ENCODE data around the gene ZKSCAN5. TPM values are rescaled to one million over a fixed set of nuclear protein-coding genes. Genes with fewer than 3 reads are reported as not detected.
A peak's percentile ranks its signal among the peaks of the same experiment; 100 is the strongest.

Gene ZKSCAN5
- total RNA-seq, 4 donors from 2014 or later, result 3.2 to 7.1 (median 5.1) TPM

DNA sequence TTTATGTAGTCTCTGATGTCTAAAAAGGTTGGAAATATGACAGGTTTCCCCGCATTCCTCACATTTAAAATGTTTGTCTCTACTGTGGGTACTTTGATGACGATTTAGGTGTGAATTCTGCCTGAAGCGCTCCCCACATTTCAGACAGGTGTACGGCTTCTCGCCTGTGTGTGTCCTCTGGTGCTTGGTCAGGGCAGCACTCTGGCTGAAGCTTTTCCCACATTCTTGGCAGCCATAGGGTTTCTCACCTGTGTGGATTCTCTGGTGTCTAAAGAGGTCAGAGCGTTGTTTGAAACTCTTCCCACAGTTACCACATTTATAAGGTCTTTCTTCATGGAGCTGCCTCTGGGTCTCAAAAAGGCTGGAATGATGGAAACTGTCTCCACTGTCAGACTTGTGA lies 10.6 kb upstream of the ZKSCAN5 start:
- DNase-seq, result no peak
- intact Hi-C loops (cut with DNase I), result no loop called here
- Histone ChIP-seq H3K36me3 (peaks cover 24 to 84% (median 26%) of the 10 kb centered on the region in 3 donors), H3K9me3 (peaks cover 0 to 28% (median 21%) of the 10 kb centered on the region in 3 donors), H3K27me3 (no peaks in the 10 kb centered on the region), H3K4me3 (no peak overlapping the region), H3K27ac (no peak overlapping the region), H3K4me1 (peaks cover 16 to 20% (median 16%) of the 10 kb centered on the region in 3 donors)
- 92 to 100% methylated on average over 3 to 6 of the region's 6 CpGs for WGBS, 2 donors
- TF ChIP-seq, protein P1, sequence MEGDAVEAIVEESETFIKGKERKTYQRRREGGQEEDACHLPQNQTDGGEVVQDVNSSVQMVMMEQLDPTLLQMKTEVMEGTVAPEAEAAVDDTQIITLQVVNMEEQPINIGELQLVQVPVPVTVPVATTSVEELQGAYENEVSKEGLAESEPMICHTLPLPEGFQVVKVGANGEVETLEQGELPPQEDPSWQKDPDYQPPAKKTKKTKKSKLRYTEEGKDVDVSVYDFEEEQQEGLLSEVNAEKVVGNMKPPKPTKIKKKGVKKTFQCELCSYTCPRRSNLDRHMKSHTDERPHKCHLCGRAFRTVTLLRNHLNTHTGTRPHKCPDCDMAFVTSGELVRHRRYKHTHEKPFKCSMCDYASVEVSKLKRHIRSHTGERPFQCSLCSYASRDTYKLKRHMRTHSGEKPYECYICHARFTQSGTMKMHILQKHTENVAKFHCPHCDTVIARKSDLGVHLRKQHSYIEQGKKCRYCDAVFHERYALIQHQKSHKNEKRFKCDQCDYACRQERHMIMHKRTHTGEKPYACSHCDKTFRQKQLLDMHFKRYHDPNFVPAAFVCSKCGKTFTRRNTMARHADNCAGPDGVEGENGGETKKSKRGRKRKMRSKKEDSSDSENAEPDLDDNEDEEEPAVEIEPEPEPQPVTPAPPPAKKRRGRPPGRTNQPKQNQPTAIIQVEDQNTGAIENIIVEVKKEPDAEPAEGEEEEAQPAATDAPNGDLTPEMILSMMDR (IDR thresholded peaks at IDR 0.05), result no peak
- no peak for TF ChIP-seq POLR2A (IDR thresholded peaks at IDR 0.05)

DNA sequence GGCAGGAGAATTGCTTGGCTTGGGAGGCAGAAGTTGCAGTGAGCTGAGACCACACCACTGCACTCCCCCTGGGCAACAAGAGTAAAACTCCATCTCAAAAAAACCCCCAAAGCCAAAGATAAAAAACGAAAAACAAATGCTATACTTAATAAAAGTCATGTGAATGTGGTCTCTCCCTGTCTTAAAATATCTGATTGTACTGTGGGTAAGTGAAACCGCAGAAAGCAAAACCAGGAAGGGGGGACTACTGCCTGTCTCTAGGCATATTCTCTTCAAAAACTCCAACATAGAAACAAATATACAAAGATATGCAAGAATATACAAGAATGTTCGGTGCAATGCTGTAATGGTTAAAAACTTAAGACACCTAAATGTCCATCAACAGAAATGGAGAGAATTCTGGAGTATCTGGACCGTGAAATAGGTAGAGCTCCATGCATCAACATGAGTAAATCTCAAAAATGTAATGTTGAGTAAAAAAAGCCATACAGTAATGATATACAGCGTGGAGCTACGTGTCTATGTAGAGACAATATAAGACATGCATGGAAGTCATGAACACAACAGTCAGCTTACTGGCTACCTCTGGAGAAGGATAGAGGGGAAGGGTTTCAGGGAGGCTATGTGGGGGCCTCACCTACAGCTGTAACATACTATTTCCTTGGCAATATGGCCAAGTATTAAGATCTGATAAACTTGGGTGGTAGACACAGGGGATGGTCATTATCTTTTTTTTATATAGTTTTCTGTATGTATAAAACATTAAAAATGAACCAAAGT lies 6.5 kb upstream of the ZKSCAN5 start:
- intact Hi-C loops (cut with DNase I), result no loop called here
- peak overlapping the region in 2 of 4 donors; percentile 98 to 100 for H3K27ac ChIP-seq
- DNase-seq, result no peak
- peak overlapping the region; percentile 73 to 86 (median 80) for H3K4me3 ChIP-seq
- peaks cover 20 to 34% (median 26%) of the 10 kb centered on the region in 3 donors for H3K4me1 ChIP-seq
- H3K27me3 ChIP-seq, result no peaks in the 10 kb centered on the region
- TF ChIP-seq, protein P1 (IDR thresholded peaks at IDR 0.05), result no peak
- 56 to 63% methylated on average over 6 of the region's 6 CpGs for WGBS, 2 donors
- peaks cover 24 to 58% (median 24%) of the 10 kb centered on the region in 3 donors for H3K36me3 ChIP-seq
- H3K9me3 ChIP-seq, result peaks cover 0 to 28% (median 21%) of the 10 kb centered on the region in 3 donors

DNA sequence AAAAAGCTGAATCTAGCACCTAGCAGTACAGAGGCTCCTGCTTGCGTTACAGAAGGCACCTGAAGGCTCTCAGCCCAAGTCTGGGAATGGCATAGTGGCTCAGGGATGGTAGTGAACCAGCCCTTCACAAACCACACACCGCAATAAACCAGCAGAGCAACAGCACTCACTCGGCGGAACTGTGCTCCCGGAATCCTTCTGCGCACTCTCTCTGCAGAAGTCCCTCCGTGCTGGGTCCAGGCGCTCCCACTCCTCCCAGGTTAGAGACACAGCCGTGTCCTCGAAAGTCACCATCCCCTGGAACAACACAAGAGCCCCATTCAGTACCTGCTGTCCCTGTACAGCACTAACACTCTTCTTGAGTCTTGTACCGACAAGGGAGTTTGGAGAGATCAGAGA lies 5.9 kb upstream of the ZKSCAN5 start:
- H3K27me3 ChIP-seq, result no peaks in the 10 kb centered on the region
- peak overlapping the region in 2 of 4 donors; percentile 98 to 100 for H3K27ac ChIP-seq
- H3K4me3 ChIP-seq, result peak overlapping the region; percentile 73 to 86 (median 80)
- DNase-seq, result no peak
- H3K36me3 ChIP-seq, result peaks cover 18 to 52% (median 22%) of the 10 kb centered on the region in 3 donors
- 62 to 69% methylated on average over 11 of the region's 11 CpGs for WGBS, 2 donors
- TF ChIP-seq, protein P1 (IDR thresholded peaks at IDR 0.05), result no peak
- H3K9me3 ChIP-seq, result peaks cover 0 to 22% (median 15%) of the 10 kb centered on the region in 3 donors
- H3K4me1 ChIP-seq, result peaks cover 20 to 34% (median 26%) of the 10 kb centered on the region in 3 donors
- intact Hi-C loops (cut with DNase I), result no loop called here

DNA sequence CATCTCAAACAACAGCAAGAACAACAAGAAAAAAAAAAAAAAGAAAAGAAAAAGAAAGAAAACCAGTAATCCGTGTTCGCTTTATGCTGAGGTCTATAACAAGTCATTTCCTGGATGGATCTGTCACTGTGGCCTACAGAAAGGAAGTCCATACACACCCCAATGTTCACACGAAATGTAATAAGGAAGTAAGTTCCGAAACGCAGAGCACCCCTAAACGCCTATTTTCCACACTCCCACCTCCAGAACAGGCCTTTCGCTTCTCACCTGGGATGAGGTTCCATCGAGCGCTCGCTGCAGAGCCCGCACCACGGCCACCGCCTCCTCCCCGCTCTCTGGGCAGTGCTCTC lies 5.1 kb upstream of the ZKSCAN5 start:
- WGBS, 2 donors, result 0 to 2% methylated on average over 6 to 14 of the region's 14 CpGs

More for the DNA sequence above, 5.1 kb upstream of the ZKSCAN5 start:
- TF ChIP-seq, protein P1 (IDR thresholded peaks at IDR 0.05), result no peak
- TF ChIP-seq POLR2A (IDR thresholded peaks at IDR 0.05), result no peak
- peaks cover 12 to 44% (median 14%) of the 10 kb centered on the region in 3 donors for H3K36me3 ChIP-seq
- H3K9me3 ChIP-seq, result peaks cover 0 to 14% (median 7%) of the 10 kb centered on the region in 3 donors
- intact Hi-C loops (cut with DNase I), result no loop called here
- H3K27ac ChIP-seq, result peak overlapping the region; percentile 92 to 100 (median 98)
- H3K27me3 ChIP-seq, result no peaks in the 10 kb centered on the region
- peak overlapping the region; percentile 73 to 86 (median 80) for H3K4me3 ChIP-seq
- no peak for DNase-seq
- peaks cover 20 to 41% (median 26%) of the 10 kb centered on the region in 3 donors for H3K4me1 ChIP-seq
